Parathyroid adenoma (tissue), 2 donors: ENCODE results near the gene SLC25A22.

Experiments
- H2AFZ ChIP-seq: fragments of 300-600 bp; sonication (generic); one replicate; pipeline ENCODE4 v1.7.0; 2017; ENCODE audit warnings: antibody characterized with exemption, mild to moderate bottlenecking
- H3K27ac ChIP-seq: fragments of 300-600 bp; sonication (generic); one replicate; pipeline ENCODE4 v1.7.0; 2017
- H3K27me3 ChIP-seq: fragments of 300-600 bp; sonication (generic); one replicate; pipeline ENCODE4 v1.7.0; 2017; ENCODE audit warnings: low read length; ENCODE audit not compliant: control insufficient read depth, insufficient read depth
- H3K36me3 ChIP-seq: fragments of 300-600 bp; sonication (generic); one replicate; pipeline ENCODE4 v1.7.0; 2017; ENCODE audit warnings: low read length; ENCODE audit not compliant: control insufficient read depth, insufficient read depth
- H3K4me1 ChIP-seq: fragments of 300-600 bp; sonication (generic); one replicate; pipeline ENCODE4 v1.7.0; 2017; ENCODE audit warnings: control low read depth
- H3K4me2 ChIP-seq: fragments of 300-600 bp; sonication (generic); one replicate; pipeline ENCODE4 v1.7.0; 2017; ENCODE audit warnings: low read length
- H3K4me3 ChIP-seq: fragments of 300-600 bp; sonication (generic); one replicate; pipeline ENCODE4 v1.7.0; 2017; ENCODE audit warnings: low read depth, low read length
- H3K79me2 ChIP-seq: fragments of 300-600 bp; sonication (generic); one replicate; pipeline ENCODE4 v1.7.0; 2017; ENCODE audit warnings: control low read depth
- H3K9ac ChIP-seq: fragments of 300-600 bp; sonication (generic); one replicate; pipeline ENCODE4 v1.7.0; 2017; ENCODE audit warnings: mild to moderate bottlenecking
- H3K9me3 ChIP-seq: fragments of 300-600 bp; sonication (generic); one replicate; pipeline ENCODE4 v1.7.0; 2017; ENCODE audit warnings: low read length; ENCODE audit not compliant: control insufficient read depth
- TF ChIP-seq, protein P1 (sequence below): fragments of 300-600 bp; sonication (generic); IDR thresholded peaks from one replicate; pipeline ENCODE4 v1.7.0; 2017; ENCODE audit warnings: antibody characterized with exemption, mild to moderate bottlenecking
- donor health status: primary hyperparathyroidism.

Gene SLC25A22

DNA sequence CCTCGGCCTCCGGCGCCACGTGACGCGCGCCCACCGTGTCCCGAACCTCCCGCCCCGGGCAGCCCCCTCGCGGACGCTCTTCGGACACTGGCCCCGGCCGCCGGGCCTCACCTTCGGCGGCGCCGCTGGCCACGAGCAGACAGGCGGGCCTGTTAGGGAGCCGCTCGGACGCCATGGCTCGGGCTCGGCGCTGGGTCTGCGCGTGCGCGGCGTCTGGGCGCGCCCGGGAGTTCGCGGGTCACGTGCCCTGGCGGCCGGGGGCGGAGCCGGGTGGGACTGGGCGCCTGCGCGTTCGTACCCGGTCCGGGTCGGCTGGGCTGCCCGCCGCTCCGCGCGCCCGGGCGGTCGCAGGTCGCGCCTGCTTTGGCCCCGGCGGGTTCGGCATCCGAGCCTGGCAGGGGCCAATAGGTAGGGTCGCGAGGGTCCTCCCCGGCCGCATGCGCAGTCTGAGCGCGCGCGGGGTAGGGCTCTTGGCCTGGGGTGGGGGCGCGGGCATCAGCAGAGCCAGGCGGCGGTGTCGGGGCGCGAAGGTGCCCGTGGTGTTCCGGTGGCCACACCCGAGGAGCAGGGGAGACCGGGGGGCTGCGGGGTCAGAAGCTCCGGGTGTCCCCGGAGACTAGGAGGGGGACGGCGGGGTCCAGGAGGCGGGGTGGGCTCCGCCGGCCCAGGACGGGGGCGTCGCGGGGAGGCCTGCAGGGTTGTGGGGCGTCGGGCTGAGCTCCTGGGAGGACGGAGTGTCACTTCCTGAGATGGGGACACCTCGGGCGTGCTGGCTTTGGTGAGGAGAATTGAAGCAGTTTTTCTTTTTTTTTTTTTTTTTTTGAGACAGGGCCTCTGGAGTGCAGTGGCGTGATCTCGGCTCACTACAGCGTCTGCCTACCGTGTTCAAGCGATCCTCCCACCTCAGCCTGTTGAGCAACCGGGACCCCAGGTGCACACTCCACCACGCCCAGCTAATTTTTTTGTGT is 20.5 kb downstream of the SLC25A22 start, which contains the start of gene GATD1:
GATD1 (minus strand) TSS at position 200 of the 968 bp plus-strand sequence; CDS start at position 175, 25 bp downstream.
- Histone ChIP-seq H3K27me3 (no peaks in the 10 kb centered on the region), H3K27ac (no peak within 1 kb of the TSS), H3K4me2 (peak within 1 kb of the TSS; percentile 87), H3K4me3 (peak within 1 kb of the TSS; percentile 58), H3K9ac (peak within 1 kb of the TSS; percentile 28), H3K9me3 (no peaks in the 10 kb centered on the region), H2AFZ (peak within 1 kb of the TSS; percentile 93), H3K36me3 (no peaks in the 10 kb centered on the region), H3K79me2 (peaks cover 4% of the 10 kb centered on the region), H3K4me1 (no peaks in the 10 kb centered on the region)
- TF ChIP-seq, protein P1, sequence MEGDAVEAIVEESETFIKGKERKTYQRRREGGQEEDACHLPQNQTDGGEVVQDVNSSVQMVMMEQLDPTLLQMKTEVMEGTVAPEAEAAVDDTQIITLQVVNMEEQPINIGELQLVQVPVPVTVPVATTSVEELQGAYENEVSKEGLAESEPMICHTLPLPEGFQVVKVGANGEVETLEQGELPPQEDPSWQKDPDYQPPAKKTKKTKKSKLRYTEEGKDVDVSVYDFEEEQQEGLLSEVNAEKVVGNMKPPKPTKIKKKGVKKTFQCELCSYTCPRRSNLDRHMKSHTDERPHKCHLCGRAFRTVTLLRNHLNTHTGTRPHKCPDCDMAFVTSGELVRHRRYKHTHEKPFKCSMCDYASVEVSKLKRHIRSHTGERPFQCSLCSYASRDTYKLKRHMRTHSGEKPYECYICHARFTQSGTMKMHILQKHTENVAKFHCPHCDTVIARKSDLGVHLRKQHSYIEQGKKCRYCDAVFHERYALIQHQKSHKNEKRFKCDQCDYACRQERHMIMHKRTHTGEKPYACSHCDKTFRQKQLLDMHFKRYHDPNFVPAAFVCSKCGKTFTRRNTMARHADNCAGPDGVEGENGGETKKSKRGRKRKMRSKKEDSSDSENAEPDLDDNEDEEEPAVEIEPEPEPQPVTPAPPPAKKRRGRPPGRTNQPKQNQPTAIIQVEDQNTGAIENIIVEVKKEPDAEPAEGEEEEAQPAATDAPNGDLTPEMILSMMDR: no peak

DNA sequence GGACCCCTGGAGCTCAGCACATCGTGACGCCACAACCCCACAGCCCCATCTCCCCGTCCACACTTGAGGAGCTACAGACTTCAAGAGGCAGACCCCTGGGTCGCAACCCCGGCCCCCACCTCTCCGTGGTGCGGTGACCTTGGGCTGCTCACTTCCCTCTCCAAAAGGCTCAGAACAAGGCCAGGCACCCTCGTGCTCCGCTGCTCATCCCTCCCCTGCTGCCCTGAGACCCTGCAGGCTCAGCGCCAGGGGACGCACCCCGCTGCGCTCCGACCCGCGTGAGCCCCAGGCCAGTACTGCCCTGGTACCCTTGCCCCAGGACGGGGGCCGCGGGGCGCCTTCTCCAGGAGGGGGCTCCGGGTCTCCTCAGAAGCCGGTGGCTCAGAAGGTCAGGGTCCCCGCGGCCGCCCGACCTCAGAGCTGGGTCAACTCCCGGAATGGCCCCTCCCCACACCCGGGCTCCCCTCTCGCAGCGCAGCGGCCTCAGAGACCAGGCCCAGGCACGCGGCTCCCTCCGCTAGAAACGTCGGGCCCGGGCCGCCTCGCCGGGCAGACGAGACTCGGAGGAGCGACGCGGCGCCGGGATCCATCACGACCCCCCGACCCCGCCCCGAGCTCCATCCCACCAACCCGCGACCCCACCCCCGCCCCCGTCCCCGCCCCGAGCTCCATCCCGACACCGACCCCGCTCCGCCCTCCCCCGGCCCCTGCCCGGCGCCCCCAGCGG is 21.4 kb downstream of the SLC25A22 start:
- Histone ChIP-seq H2AFZ (no peak overlapping the region), H3K27ac (no peak overlapping the region), H3K36me3 (no peaks in the 10 kb centered on the region), H3K9ac (no peak overlapping the region), H3K79me2 (peaks cover 4% of the 10 kb centered on the region), H3K9me3 (no peaks in the 10 kb centered on the region), H3K27me3 (no peaks in the 10 kb centered on the region), H3K4me2 (peak overlapping the region; percentile 87), H3K4me3 (peak overlapping the region; percentile 52), H3K4me1 (no peaks in the 10 kb centered on the region)
- TF ChIP-seq, protein P1: no peak

DNA sequence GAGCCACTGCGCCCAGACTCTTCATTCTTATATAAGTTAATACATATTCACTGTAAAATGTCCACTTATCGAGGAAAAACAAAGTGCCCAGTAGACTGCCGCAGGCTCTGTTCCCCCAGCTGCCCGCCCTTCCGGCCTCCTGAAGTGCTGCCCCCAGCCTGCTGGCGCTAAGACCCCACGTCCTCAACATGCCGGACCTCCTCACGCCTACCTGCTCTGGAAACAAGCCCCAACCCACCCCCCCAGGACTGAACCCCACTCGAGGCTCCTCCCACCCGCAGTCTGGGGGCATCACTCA is 21.9 kb downstream of the SLC25A22 start:
- no peak overlapping the region for H3K27ac ChIP-seq
- H3K4me1 ChIP-seq: no peaks in the 10 kb centered on the region

DNA sequence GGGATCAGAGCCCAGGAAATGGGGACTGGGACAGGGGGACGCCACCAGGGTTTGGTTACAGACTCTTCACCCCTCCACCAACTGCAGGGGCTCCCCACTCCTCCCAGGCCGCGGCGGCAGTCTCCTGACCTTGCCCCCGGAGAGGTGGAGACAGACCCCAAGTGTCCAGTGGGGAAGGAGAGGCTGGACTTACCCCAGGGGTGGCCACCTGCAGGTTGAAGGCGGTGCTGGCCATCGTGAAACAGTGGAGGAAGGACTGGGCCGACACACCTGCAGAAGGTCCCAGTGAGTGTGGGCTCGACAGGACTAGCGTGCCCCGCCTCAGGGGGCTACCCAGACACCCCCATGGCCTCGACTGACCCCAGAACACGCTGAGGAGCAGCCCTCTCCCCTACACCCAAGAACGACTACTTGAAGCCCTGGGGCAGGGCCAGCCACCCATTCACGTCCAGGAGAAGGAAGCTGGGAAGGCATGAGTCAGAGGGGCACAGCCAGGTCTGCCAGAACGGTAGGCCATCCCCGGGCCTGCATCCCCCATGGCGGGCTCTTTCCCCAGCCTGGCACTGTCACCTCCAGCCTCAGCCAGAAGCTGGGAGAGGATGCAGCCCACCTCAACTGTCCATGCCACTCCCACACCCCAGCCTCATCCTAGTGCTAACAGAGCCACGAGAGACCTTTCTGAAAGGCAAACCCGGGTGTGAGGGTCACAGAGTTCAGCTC is 23.0 kb downstream of the SLC25A22 start:
- Histone ChIP-seq H3K4me3 (no peak overlapping the region), H3K27me3 (no peaks in the 10 kb centered on the region), H3K4me2 (no peak overlapping the region), H3K36me3 (no peaks in the 10 kb centered on the region), H3K9me3 (no peaks in the 10 kb centered on the region), H3K79me2 (peaks cover 4% of the 10 kb centered on the region), H3K27ac (no peak overlapping the region), H3K9ac (no peak overlapping the region), H3K4me1 (no peaks in the 10 kb centered on the region), H2AFZ (no peak overlapping the region)
- TF ChIP-seq, protein P1: no peak

More for the DNA sequence above, 21.9 kb downstream of the SLC25A22 start:
- Histone ChIP-seq H3K36me3 (no peaks in the 10 kb centered on the region), H3K79me2 (peaks cover 4% of the 10 kb centered on the region), H3K9me3 (no peaks in the 10 kb centered on the region), H2AFZ (no peak overlapping the region), H3K4me3 (peak overlapping the region; percentile 52), H3K27me3 (no peaks in the 10 kb centered on the region), H3K9ac (no peak overlapping the region), H3K4me2 (peak overlapping the region; percentile 87)
- TF ChIP-seq, protein P1: no peak
